Panc1 (cell line): Measurements from ENCODE around the gene OR10R2.

ENCODE experiments used
- CTCF ChIP-seq: fragments of 450-650 bp; IDR thresholded peaks from 2 replicates; pipeline ENCODE4 v1.5.1; 2017; ENCODE audit warnings: mild to moderate bottlenecking
- POLR2AphosphoS5 ChIP-seq: IDR thresholded peaks from 2 replicates; pipeline ENCODE4 v1.6.1; 2012; ENCODE audit warnings: mild to moderate bottlenecking, low read depth, low read length, moderate library complexity
- REST ChIP-seq, 2 experiments: IDR thresholded peaks; 2 replicates each; pipeline ENCODE4 v1.6.1; 2011 to 2012; ENCODE audit warnings: low read depth in 2 of 2, control low read depth in 1 of 2, low read length in 1 of 2, mild to moderate bottlenecking in 1 of 2, moderate library complexity in 1 of 2; ENCODE audit not compliant: insufficient read depth in 1 of 2

DNA sequence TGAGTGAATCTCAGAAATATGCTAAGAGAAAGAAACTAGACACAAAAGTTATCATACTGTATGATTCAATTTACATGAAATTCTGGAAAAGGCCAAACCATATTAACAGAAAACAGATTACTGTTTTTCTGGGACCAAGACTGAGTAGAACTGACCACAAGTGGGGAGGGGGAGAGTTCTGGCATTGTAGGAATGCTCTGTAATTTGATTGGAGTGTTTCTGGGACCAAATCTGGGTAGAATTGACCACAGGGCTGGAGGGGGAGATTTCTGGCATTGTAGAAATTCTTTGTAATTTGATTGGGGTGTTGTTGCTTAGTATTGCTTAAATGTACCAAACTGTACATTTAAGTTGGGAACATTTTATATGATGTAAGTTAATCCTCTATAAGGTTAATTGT is 13.8 kb upstream of the OR10R2 start:
- TF ChIP-seq REST (IDR thresholded peaks at IDR 0.05; ENCODE audit: insufficient read depth in 1 of 2, low read depth in 2 of 2, low read length in 1 of 2) (no peak), CTCF (no peak), POLR2AphosphoS5 (no peak)
